ENCODE results near the gene CSTF3.

Gene CSTF3

GRCh38 chr11:33040033-33040861 is 121.0 kb downstream of the CSTF3 start:
- peak; percentile 55 for DNase-seq

- DNase-seq = peak; percentile 86
Observed at GRCh38 chr11:33039274-33040032, 121.8 kb downstream of the CSTF3 start, which contains the start of gene TCP11L1. Gene TCP11L1 (plus strand): TSS chr11:33039572. CDS start chr11:33043774, 4,202 bp downstream.

- DNase-seq = no peak
Observed at GRCh38 chr11:33035011-33035410, 126.3 kb downstream of the CSTF3 start.
